ENCODE results near the gene PKHD1.

The PKHD1 gene

GRCh38 chr6:52130440-52130839 is 43.0 kb upstream of the PKHD1 start:
- no peak for DNase-seq (ENCODE audit: low read depth)
- TF ChIP-seq, protein P1, sequence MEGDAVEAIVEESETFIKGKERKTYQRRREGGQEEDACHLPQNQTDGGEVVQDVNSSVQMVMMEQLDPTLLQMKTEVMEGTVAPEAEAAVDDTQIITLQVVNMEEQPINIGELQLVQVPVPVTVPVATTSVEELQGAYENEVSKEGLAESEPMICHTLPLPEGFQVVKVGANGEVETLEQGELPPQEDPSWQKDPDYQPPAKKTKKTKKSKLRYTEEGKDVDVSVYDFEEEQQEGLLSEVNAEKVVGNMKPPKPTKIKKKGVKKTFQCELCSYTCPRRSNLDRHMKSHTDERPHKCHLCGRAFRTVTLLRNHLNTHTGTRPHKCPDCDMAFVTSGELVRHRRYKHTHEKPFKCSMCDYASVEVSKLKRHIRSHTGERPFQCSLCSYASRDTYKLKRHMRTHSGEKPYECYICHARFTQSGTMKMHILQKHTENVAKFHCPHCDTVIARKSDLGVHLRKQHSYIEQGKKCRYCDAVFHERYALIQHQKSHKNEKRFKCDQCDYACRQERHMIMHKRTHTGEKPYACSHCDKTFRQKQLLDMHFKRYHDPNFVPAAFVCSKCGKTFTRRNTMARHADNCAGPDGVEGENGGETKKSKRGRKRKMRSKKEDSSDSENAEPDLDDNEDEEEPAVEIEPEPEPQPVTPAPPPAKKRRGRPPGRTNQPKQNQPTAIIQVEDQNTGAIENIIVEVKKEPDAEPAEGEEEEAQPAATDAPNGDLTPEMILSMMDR (conservative IDR thresholded peaks at IDR 0.05; ENCODE audit: control insufficient read depth, insufficient read depth, low read depth, low read length): no peak
- H3K4me3 ChIP-seq (ENCODE audit: control insufficient read depth, low read depth, low read length): no peak overlapping the region

- H3K4me3 ChIP-seq (ENCODE audit: control insufficient read depth, low read depth, low read length): no peak overlapping the region
- TF ChIP-seq, protein P1 (conservative IDR thresholded peaks at IDR 0.05; ENCODE audit: control insufficient read depth, insufficient read depth, low read depth, low read length): no peak
- DNase-seq (ENCODE audit: low read depth): no peak
These were observed 40.5 kb upstream of the PKHD1 start for GRCh38 chr6:52127957-52128356.

DNA sequence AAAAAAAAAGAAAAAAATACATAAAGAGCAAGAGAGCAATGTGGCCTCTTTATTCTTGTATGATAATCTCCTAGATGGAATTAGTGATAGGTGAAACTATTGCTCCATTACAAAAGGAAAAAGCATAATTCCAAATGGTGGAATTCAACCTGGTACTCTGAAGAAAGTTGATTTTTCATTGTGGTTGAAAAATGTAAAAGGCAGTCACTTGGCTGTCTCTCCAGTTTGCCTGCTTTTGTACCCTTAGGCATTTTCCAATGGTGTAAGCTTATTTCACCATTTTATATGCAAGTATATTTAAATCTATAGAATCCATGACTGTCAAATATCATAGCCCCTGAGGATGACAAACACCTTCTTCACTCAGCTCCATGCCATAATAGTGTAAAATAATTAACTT is 38.8 kb upstream of the PKHD1 start:
- H3K4me3 ChIP-seq (ENCODE audit: control insufficient read depth, low read depth, low read length): no peak overlapping the region
- no peak for DNase-seq (ENCODE audit: low read depth)
- TF ChIP-seq, protein P1 (conservative IDR thresholded peaks at IDR 0.05; ENCODE audit: control insufficient read depth, insufficient read depth, low read depth, low read length): no peak

GRCh38 chr6:52125572-52125971 is 38.2 kb upstream of the PKHD1 start:
- TF ChIP-seq, protein P1 (conservative IDR thresholded peaks at IDR 0.05; ENCODE audit: control insufficient read depth, insufficient read depth, low read depth, low read length): no peak
- no peak overlapping the region for H3K4me3 ChIP-seq (ENCODE audit: control insufficient read depth, low read depth, low read length)
- no peak for DNase-seq (ENCODE audit: low read depth)

DNA sequence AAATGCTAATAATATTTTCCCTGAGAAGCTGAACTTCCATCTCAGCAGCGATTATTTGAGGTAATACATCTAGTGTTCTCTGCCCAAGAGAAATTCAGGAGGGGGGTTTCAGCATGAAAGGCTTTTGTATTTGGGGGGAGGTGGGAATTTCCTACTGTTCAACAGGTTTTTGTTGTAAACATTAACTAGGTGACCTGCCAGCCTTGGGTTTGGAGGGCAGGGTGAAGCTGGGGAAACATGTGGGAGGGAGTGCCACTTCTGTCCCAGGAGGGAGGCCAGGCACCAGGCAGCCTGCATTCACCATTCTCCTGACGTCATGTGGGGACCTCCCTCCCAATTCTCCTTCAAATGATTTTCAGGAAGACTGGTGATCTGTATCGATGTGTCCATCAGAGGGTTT is 37.7 kb upstream of the PKHD1 start:
- TF ChIP-seq, protein P1 (conservative IDR thresholded peaks at IDR 0.05; ENCODE audit: control insufficient read depth, insufficient read depth, low read depth, low read length): no peak
- no peak for DNase-seq (ENCODE audit: low read depth)
- no peak overlapping the region for H3K4me3 ChIP-seq (ENCODE audit: control insufficient read depth, low read depth, low read length)

DNA sequence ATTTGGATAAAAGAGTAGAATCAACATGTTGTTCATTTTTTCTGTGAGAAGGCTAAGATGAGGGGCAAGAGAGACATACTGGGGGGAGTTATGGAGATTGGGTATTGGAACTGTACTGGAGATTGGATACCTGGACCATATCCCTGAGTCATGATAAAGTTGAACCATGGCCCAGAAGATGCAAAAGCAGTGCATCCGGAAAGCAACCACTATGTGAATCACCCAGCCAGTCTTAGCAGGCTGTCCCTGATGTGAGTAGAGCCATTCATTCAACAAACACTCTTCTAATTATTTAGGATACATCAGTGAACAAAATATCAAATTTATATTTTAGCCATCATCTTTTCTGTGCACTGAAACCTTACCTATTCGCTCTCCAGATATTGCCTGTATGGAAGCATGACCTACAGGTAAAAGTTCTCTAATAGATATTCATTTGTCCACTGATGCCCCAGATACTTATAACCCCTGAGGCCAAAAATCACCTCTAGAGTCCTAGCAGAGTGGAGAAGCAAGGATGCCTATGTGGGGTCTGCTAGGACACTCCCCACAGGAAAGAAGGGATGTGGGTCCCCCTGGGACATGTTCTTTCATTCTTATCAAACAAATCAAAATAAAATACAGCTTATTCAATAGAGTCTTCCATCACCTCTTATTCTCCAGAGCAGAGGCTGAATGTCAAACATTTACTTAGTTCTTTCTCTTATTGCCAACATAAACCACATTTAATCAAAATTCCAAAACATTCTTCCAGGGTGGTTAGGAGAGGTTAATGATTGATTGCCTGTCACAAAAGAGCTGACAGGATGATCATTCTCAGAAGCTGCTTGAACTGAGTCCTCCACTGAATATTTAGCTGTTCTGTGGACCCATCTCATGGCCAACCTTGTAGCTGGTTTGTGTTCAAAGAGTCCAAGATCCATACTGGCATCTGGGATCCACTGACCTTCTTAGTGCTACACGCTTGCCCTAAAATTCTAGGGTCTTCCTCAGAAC is 37.0 kb upstream of the PKHD1 start:
- DNase-seq (ENCODE audit: low read depth): no peak
- TF ChIP-seq, protein P1 (conservative IDR thresholded peaks at IDR 0.05; ENCODE audit: control insufficient read depth, insufficient read depth, low read depth, low read length): no peak
- no peak overlapping the region for H3K4me3 ChIP-seq (ENCODE audit: control insufficient read depth, low read depth, low read length)

Measured in fibroblast of mammary gland (primary cell).